22Rv1 (cell line): ENCODE measurements around the gene CDCA5.

Experiments
- ZFX ChIP-seq: fragments of 450-650 bp; IDR thresholded peaks from 2 replicates; pipeline ENCODE4 v1.6.1; 2017; ENCODE audit warnings: antibody characterized with exemption, borderline replicate concordance
- TF ChIP-seq, protein P1 (sequence below): fragments of 450-650 bp; IDR thresholded peaks from 2 replicates; pipeline ENCODE4 v1.5.1; 2017; ENCODE audit warnings: mild to moderate bottlenecking

DNA sequence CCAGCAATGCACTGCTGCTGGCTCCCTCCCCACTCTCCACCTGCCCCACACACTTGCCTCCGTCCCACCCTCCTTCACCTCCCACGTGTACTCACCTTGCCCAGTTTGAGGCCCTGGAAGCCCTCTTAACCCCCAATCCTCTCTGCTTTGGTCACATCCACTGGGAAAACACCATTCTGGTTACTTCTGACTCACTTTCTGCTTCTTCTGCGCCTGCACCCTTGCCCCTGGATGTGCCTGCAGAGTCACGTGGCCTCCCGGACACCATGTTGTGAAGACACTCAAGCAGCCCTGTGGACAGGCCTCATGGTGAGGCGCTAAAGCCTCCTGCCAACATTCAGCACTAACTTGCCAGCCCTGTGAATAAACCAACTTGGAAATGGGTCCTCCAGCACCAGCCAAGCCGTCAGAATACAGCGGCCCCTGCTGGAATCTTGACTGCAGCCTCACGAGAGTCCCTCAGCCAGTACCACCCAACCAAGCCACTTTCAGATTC is 22.9 kb downstream of the CDCA5 start:
- TF ChIP-seq, protein P1, sequence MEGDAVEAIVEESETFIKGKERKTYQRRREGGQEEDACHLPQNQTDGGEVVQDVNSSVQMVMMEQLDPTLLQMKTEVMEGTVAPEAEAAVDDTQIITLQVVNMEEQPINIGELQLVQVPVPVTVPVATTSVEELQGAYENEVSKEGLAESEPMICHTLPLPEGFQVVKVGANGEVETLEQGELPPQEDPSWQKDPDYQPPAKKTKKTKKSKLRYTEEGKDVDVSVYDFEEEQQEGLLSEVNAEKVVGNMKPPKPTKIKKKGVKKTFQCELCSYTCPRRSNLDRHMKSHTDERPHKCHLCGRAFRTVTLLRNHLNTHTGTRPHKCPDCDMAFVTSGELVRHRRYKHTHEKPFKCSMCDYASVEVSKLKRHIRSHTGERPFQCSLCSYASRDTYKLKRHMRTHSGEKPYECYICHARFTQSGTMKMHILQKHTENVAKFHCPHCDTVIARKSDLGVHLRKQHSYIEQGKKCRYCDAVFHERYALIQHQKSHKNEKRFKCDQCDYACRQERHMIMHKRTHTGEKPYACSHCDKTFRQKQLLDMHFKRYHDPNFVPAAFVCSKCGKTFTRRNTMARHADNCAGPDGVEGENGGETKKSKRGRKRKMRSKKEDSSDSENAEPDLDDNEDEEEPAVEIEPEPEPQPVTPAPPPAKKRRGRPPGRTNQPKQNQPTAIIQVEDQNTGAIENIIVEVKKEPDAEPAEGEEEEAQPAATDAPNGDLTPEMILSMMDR, result peak; percentile 73
- TF ChIP-seq ZFX, result no peak
